IPS DF 19.7 (cell line): ENCODE measurements around the gene KLHL5.
"Not testable (repeated sequence)": the region's sequence is repeated elsewhere in the genome, so short reads cannot be mapped to it uniquely, and the experiment has no call there.

Experiments used
- DNase-seq: peaks from one replicate; pipeline ENCODE4 v3.0.0-alpha.2; 2013; ENCODE audit warnings: low read depth, low spot score

The KLHL5 gene

DNA sequence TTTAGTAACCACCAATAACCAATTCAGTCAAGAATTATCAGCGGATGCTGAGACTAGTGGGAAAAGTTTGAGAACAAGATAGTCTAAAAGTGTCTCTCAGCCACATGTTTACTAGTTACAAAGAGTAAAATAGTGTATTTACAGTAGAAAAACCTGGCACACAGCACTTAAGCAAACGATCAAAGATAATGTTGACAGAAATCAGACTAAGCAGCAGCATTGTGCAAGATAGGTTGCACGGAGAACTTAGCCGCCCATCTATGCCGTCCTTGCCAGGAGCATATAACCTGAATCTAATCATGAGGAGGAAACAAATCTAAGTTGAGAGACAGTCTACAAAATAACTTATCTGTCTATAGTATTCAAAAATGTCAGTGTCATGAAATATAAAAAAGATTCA lies 35.3 kb downstream of the KLHL5 start:
- no peak for DNase-seq

- DNase-seq, result no peak
Observed at GRCh38 chr4:39102297-39102696, 40.3 kb downstream of the KLHL5 start.

- no peak for DNase-seq
Observed at GRCh38 chr4:39103291-39103690, 41.3 kb downstream of the KLHL5 start.

DNA sequence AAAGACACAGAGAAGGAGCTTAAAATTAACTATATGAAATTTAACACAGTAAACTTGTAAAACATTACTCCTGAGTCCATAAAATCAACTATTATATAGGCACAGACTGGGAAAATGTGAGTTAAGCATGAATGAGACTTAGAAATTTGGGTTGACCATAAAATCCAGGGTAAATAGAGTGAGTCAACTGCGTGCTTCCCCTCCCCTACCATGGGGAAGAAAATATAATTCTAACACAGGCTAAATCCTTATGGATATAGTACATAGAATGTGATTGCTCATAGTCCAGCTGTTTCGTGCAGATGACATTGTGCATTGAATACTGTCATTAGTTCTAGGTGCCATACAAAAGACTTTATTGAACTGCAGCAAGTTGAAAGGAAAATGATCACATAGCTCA lies 42.2 kb downstream of the KLHL5 start:
- no peak for DNase-seq

DNA sequence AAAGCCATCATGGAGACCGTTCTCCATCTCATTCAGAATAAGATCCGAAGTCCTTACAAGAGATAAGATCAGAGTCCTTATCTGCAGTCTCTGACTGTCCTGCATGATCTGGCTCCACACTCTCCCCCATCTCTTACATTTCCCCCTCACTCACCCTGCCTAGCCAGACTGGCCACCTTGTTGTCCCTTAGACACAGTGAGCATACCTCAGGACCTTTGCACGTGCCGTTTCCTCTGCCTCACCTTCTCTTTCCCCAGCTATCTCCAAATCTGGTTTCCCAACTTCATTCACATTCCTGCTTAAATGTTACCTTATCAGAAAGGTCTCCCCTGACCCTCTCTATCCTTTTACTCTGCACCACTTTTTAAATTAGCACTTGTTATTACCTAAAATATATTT lies 44.0 kb downstream of the KLHL5 start:
- no peak for DNase-seq

DNA sequence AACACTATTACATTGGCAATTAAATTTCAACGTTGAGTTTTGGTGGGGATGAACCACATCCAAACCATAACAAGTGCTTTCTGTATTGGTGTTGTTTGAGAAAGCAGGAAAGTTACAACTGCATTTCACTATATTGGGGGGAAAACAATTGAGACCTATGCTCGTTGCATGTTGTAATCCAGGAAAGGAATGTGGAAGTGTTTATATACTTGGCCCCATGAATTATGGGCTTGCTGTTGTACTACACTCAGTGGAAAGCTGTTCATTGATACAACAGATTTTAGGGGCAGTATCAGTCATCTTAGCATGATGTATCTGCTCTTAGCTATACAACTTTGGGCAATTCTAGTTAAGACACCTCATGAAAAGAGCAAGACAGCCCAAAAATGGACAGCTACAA lies 52.4 kb downstream of the KLHL5 start:
- DNase-seq, result no peak

DNA sequence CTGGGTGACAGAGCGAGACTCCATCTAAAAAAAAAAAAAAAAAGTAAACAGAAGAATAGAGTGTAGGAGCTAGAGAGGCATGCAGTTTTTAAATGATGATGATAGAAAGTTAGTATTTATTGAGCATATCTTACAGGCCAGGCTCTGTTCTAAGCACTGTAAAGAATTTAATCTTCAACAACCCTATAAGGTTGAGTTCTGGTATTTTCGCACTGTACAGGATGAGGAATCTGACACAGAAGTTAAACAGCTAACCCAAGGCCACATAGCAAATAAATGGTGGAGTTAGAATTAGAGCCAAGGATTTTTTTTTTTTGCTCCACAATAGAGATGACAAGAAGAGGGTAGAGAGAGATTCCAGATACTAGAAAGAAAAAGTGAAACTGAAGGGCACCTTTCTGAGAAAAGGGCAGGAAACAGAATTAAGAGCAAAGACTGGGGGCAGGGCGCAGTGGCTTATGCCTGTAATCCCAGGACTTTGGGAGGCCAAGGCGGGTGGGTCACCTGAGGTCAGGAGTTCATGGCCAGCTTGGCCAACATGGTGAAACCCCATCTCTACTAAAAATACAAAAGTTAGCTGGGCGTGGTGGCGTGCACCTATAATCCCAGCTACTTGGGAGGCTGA lies 56.1 kb downstream of the KLHL5 start:
- DNase-seq, result no peak

- no peak for DNase-seq
Observed at GRCh38 chr4:39120418-39120817, 58.4 kb downstream of the KLHL5 start.

DNA sequence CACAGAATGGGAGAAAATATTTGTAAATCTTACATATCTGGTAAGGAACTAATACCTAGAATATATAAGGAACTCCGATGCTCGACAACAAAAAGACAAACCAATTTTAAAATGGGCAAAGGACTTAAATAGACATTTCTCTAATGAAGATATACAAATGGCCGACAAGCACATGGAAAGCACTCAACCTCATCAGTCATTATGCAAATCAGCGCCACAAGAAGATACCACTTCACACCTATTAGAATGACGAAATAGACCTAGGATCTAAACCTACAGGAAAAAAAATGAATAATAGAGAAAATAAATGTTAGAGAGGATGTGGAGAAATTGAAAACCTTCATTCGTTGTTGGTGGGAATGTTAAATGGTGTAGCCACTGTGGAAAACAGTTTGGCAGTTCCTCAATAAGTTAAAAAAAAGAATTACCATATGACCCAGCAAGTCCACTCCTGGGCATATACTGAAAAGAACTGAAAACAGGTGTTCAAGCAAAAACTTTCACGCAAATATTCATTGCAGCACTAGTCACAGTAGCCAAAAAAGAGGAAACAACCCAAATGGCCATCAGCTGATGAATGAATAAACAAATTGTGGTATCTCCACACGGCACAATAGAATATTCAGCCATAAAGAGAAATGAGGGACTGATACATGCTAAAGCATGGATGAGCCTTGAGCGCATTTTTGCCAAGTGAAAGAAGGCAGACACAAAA lies 63.0 kb downstream of the KLHL5 start:
- no peak for DNase-seq

DNA sequence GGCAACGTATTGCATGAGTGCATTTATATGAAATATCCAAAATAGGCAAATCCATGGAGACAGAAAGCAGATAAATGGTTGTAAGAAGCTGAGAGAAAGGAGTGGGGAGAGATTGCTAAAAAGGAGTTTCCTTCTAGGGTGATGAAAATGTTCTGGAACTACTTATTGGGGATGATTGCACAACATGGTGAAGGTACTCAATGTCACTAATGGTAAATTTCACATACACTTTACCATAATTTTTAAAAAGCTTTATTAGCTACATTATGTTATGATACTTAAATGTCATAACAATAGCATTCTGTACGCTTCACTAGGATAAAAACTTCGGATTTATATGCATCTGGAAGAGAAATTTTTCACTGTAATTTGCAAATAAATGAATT lies 63.6 kb downstream of the KLHL5 start:
- no peak for DNase-seq

DNA sequence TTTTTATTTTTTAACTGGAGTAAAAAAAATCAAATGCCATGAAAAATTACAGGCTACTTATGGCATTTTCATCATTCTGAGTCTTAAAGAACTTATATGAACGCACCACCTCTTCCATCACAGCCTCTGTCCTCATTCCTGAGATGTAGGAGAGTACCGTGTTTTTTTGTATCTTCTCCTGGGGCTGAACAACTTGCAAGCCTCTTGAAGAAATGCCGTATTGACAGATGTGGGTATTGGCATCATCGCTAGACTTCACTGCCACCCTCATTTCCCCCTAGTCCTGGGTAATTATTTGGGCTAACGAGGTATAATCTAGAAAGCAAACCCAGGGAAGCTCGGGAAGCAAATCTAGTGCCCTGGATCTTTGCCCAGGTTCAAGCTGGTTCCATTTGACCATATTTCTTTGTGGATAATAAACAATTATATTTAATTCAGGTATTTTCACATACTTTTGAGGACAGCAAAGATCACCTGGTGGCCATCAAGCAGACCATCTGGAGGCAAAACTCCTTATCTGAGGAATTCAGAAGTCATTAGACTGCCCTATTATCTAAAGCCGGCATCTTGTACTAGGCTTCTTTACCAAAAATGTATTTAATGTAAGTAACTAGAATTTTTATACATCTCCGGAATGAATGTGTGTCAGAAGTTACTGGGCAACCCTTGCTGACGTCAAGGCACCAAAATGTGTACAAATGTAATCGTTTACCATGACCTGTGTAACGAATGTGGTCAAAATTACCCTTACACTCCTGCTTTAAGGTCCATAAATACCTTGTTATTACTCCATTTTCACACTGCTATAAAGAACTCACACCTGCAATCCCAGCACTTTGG lies 64.4 kb downstream of the KLHL5 start:
- no peak for DNase-seq

DNA sequence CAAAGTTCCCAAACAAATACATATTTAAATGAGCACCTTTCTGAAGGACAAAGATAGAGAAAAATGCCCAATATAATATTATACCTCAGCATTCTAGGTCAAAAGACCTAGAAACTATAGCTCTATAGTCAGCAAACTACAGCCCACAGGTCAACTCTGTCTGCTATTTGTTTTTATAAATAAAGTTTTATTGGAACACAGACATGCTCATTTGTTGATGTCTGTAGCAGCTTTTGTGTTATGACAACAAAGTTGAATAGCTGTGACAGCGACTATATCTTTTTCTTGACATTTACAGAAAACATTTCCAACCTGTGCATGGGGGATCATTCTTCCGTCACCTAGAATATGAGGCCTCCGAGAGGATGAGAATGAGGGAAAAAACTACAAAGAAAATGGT lies 71.6 kb downstream of the KLHL5 start:
- no peak for DNase-seq

DNA sequence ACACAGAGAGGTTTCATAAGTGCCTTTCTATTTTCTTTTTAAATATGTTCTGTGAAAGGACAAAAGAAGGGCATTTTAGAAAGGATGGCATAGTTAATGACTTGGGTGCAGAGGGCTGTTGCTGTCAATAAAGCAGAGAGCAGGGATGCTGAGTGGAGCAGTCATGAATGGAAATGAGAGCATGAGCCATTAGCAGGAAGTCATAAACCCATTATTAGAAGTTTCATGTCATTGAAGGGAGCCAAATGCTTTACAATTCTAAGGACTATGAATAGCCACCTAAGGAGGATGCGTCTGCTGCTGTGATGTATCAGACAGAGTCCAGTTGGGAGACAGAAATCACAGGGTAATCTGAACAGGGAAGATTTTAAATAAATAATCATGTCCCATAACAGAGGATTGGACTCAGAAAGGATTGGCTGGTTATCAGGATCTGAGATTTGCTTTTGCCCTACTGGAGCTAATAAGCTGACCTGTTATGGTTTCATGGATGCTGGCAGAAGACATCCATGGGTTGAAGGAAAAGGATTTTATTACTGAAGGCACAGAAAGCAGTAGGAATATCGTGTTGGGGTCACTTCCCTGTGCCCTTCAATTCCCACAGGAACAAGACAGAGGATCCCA lies 72.8 kb downstream of the KLHL5 start:
- no peak for DNase-seq

- DNase-seq, result not testable (repeated sequence)
Observed at GRCh38 chr4:39138227-39138626, 76.2 kb downstream of the KLHL5 start.

DNA sequence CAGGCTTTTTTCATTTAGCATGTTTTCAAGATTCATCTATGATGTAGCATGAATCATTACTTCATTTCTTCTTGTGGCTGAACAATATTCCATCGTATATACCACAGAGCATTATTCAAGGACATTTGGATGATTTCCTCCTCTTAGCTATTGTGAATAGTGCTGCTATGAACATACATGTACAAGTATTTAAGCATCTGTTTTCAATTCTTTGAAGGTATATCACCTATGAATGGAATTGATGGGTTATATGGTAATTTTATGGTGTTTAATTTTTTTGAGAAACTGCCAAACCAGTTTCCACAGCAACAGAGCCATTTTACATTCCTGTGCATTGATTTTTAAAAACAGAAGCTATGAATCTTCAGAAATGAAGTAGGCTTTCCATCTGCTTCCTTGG lies 84.2 kb downstream of the KLHL5 start:
- DNase-seq, result no peak

DNA sequence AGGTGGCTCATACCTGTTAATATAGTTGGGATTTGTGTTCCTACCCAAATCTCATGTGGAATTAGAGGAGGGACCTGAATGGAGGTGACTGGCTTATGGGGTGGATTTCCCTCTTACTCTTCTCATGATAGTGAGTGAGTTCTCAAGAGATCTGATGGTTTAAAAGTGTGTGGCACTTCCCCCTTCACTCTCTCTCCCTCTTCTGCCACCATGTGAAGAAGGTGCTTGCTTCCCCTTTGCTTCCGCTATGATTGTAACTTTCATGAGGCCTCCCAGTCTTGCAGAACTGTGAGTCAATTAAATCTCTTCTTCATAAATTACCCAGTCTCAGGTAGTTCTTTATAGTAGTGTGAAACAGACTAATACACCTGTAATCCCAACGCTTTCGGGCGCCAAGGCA lies 92.0 kb downstream of the KLHL5 start:
- DNase-seq, result no peak

DNA sequence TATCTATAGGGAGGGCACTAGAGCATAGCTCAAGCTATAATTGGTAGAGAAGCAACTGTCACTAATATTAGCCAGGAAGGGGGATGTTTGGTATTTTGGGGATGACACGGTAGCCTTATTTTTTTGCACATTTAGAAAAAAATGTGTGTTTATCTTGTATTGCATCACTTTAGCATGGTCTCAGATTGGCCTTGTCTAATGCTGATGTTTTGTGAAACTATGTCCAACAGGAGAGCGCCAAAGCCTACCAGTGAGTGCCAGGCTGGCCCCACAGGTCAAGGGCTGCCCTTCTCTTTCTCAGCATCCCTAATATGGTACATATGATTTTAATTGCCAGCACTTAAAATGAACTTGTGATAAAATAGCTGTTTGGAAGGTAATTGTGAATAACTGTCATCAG lies 95.5 kb downstream of the KLHL5 start:
- DNase-seq, result no peak

DNA sequence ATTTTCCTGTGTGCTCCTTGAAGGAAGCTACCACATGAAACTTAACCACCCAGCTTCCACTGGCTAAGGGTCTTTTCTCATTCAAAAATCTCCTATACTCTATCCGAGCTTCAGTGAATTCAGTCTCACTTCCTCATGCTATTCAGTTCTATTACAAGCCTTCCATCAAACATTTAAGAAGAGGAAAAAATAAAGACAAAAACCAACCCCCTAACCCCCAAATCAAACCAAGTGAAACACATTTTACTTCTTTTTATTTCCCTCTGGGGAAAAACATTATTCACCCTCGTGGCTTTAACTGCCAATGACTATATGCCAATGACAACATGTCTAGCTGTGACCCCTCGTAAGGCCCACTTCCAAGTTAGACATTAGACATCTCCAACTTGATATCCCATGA lies 104.1 kb downstream of the KLHL5 start:
- DNase-seq, result no peak

DNA sequence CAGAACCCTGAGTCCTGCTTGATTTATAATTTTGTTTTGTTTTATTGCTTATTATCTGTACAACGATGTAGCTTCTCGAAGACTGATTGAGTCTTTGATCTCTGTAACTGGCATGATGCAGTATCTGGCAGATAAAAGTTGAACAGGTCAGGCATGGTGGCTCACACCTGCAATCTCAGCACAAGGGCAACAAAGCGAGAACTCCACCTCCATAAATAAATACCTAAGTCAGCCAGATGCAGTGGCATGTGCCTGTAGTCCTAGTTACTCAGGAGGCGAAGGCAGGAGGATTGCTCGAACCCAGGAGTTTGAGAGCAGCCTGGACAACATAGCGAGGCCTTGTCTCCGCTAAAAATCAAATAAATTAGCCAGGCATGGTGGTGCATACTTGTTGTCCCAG lies 104.6 kb downstream of the KLHL5 start:
- DNase-seq, result no peak

DNA sequence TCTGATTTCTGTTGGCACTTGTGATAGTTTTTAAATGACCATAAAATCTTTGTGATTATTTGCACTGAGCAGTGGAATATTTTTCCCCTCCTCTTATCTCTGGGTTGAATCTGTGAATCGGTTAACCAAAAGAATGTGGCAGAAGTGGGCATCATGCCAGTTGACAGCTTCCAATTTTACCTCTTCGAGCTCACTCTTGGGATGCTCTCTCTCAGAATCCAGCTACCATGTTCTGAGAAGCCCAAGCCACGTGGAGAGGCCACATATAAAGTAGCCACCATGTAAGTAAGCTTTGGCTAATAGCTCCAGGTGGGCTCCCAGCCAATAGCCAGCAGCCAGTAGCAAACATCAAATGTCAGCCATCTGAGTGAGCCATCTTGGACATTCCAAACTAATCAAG lies 107.4 kb downstream of the KLHL5 start:
- DNase-seq, result no peak

GRCh38 chr4:39170301-39170700 lies 108.3 kb downstream of the KLHL5 start:
- no peak for DNase-seq
